Measurements from ENCODE around the gene NMB. TPM values are rescaled to one million over a fixed set of nuclear protein-coding genes. Genes with fewer than 3 reads are reported as not detected.

The NMB gene
- total and polyA plus RNA-seq, 2 donors = 4.9 to 5.8 TPM

- under 1% methylated on average over 105 of the region's 105 CpGs for WGBS
- peaks cover 21 to 27% of the 10 kb centered on the region in 2 donors for H3K4me1 ChIP-seq (ENCODE audit: control insufficient read depth in 2 of 2, insufficient read depth in 2 of 2, low read length in 2 of 2)
- H3K36me3 ChIP-seq (ENCODE audit: control insufficient read depth in 2 of 2, insufficient read depth in 2 of 2, low read length in 1 of 2) = peaks cover 3 to 14% of the 10 kb centered on the region in 2 donors
- H3K27ac ChIP-seq (ENCODE audit: low read depth in 1 of 2, low read length in 1 of 2) = peak overlapping the region; percentile 65 to 88
- DNase-seq (ENCODE audit: low read depth in 6 of 9, low spot score in 9 of 9) = peak in 6 of 9 donors; percentile 54 to 80 (median 62)
- H3K4me3 ChIP-seq (ENCODE audit: low read length in 2 of 2) = peak overlapping the region; percentile 53 to 80
- no peaks in the 10 kb centered on the region for H3K27me3 ChIP-seq (ENCODE audit: control insufficient read depth in 2 of 2, insufficient read depth in 1 of 2, low read length in 1 of 2)
- no peaks in the 10 kb centered on the region for H3K9me3 ChIP-seq (ENCODE audit: control insufficient read depth in 2 of 2, insufficient read depth in 1 of 2, low read length in 1 of 2)
These were observed 24.4 kb downstream of the NMB start for GRCh38 chr15:84633311-84634227.

- peaks cover 21 to 27% of the 10 kb centered on the region in 2 donors for H3K4me1 ChIP-seq (ENCODE audit: control insufficient read depth in 2 of 2, insufficient read depth in 2 of 2, low read length in 2 of 2)
- peak overlapping the region; percentile 70 to 92 for H3K27ac ChIP-seq (ENCODE audit: low read depth in 1 of 2, low read length in 1 of 2)
- no peaks in the 10 kb centered on the region for H3K27me3 ChIP-seq (ENCODE audit: control insufficient read depth in 2 of 2, insufficient read depth in 1 of 2, low read length in 1 of 2)
- peak overlapping the region; percentile 60 to 76 for H3K4me3 ChIP-seq (ENCODE audit: low read length in 2 of 2)
- no peak for DNase-seq (ENCODE audit: low read depth in 6 of 9, low spot score in 9 of 9)
- no peaks in the 10 kb centered on the region for H3K9me3 ChIP-seq (ENCODE audit: control insufficient read depth in 2 of 2, insufficient read depth in 1 of 2, low read length in 1 of 2)
- WGBS = 56% methylated on average over 7 of the region's 7 CpGs
- peaks cover 0 to 4% of the 10 kb centered on the region in 2 donors for H3K36me3 ChIP-seq (ENCODE audit: control insufficient read depth in 2 of 2, insufficient read depth in 2 of 2, low read length in 1 of 2)
These were observed 26.2 kb downstream of the NMB start for GRCh38 chr15:84631706-84632272.

- Histone ChIP-seq H3K4me3 (ENCODE audit: low read length in 2 of 2) (no peak overlapping the region), H3K9me3 (ENCODE audit: control insufficient read depth in 2 of 2, insufficient read depth in 1 of 2, low read length in 1 of 2) (no peaks in the 10 kb centered on the region), H3K27ac (ENCODE audit: low read depth in 1 of 2, low read length in 1 of 2) (no peak overlapping the region), H3K27me3 (ENCODE audit: control insufficient read depth in 2 of 2, insufficient read depth in 1 of 2, low read length in 1 of 2) (no peaks in the 10 kb centered on the region), H3K36me3 (ENCODE audit: control insufficient read depth in 2 of 2, insufficient read depth in 2 of 2, low read length in 1 of 2) (no peaks in the 10 kb centered on the region), H3K4me1 (ENCODE audit: control insufficient read depth in 2 of 2, insufficient read depth in 2 of 2, low read length in 2 of 2) (peaks cover 19 to 21% of the 10 kb centered on the region in 2 donors)
- DNase-seq (ENCODE audit: low read depth in 6 of 9, low spot score in 9 of 9) = no peak
- 98% methylated on average over 9 of the region's 9 CpGs for WGBS
These were observed 29.0 kb downstream of the NMB start for GRCh38 chr15:84629033-84629432.

GRCh38 chr15:84625123-84625522 lies 32.9 kb downstream of the NMB start:
- 98% methylated on average over 2 of the region's 2 CpGs for WGBS
- DNase-seq (ENCODE audit: low read depth in 6 of 9, low spot score in 9 of 9) = no peak
- no peaks in the 10 kb centered on the region for H3K4me1 ChIP-seq (ENCODE audit: control insufficient read depth in 2 of 2, insufficient read depth in 2 of 2, low read length in 2 of 2)
- no peaks in the 10 kb centered on the region for H3K27me3 ChIP-seq (ENCODE audit: control insufficient read depth in 2 of 2, insufficient read depth in 1 of 2, low read length in 1 of 2)
- H3K9me3 ChIP-seq (ENCODE audit: control insufficient read depth in 2 of 2, insufficient read depth in 1 of 2, low read length in 1 of 2) = peaks cover 18 to 24% of the 10 kb centered on the region in 2 donors
- peaks cover 24 to 27% of the 10 kb centered on the region in 2 donors for H3K36me3 ChIP-seq (ENCODE audit: control insufficient read depth in 2 of 2, insufficient read depth in 2 of 2, low read length in 1 of 2)
- no peak overlapping the region for H3K27ac ChIP-seq (ENCODE audit: low read depth in 1 of 2, low read length in 1 of 2)
- no peak overlapping the region for H3K4me3 ChIP-seq (ENCODE audit: low read length in 2 of 2)

DNA sequence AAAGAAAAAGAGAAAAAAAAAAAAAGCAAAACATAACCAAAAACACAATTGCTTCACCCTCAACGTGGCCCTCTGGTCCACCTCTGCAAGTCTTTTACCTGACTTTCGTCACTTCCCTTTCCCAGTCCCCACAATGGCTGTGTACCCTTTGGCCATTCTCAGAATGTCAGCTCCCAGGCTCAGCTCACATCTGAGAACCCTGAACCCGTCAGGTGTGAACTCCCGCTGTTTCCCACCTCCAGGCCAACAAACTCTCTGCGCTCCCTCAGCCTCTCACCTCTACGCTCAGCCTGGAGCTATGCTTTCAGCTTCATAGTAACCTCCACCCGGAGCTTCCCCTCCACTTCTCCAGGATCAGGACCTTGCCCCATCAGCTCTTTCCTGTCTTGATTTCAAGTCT lies 33.6 kb downstream of the NMB start:
- Histone ChIP-seq H3K4me3 (ENCODE audit: low read length in 2 of 2) (no peak overlapping the region), H3K36me3 (ENCODE audit: control insufficient read depth in 2 of 2, insufficient read depth in 2 of 2, low read length in 1 of 2) (peaks cover 27 to 29% of the 10 kb centered on the region in 2 donors), H3K9me3 (ENCODE audit: control insufficient read depth in 2 of 2, insufficient read depth in 1 of 2, low read length in 1 of 2) (peaks cover 18 to 24% of the 10 kb centered on the region in 2 donors), H3K27me3 (ENCODE audit: control insufficient read depth in 2 of 2, insufficient read depth in 1 of 2, low read length in 1 of 2) (no peaks in the 10 kb centered on the region), H3K27ac (ENCODE audit: low read depth in 1 of 2, low read length in 1 of 2) (no peak overlapping the region), H3K4me1 (ENCODE audit: control insufficient read depth in 2 of 2, insufficient read depth in 2 of 2, low read length in 2 of 2) (no peaks in the 10 kb centered on the region)
- DNase-seq (ENCODE audit: low read depth in 6 of 9, low spot score in 9 of 9) = no peak
- WGBS = 97% methylated on average over 7 of the region's 7 CpGs

- WGBS = 98% methylated on average over 17 of the region's 17 CpGs
- no peaks in the 10 kb centered on the region for H3K27me3 ChIP-seq (ENCODE audit: control insufficient read depth in 2 of 2, insufficient read depth in 1 of 2, low read length in 1 of 2)
- H3K4me1 ChIP-seq (ENCODE audit: control insufficient read depth in 2 of 2, insufficient read depth in 2 of 2, low read length in 2 of 2) = no peaks in the 10 kb centered on the region
- peaks cover 18 to 24% of the 10 kb centered on the region in 2 donors for H3K9me3 ChIP-seq (ENCODE audit: control insufficient read depth in 2 of 2, insufficient read depth in 1 of 2, low read length in 1 of 2)
- H3K27ac ChIP-seq (ENCODE audit: low read depth in 1 of 2, low read length in 1 of 2) = no peak overlapping the region
- H3K36me3 ChIP-seq (ENCODE audit: control insufficient read depth in 2 of 2, insufficient read depth in 2 of 2, low read length in 1 of 2) = peaks cover 27 to 37% of the 10 kb centered on the region in 2 donors
- no peak for DNase-seq (ENCODE audit: low read depth in 6 of 9, low spot score in 9 of 9)
- H3K4me3 ChIP-seq (ENCODE audit: low read length in 2 of 2) = no peak overlapping the region
These were observed 36.5 kb downstream of the NMB start for GRCh38 chr15:84621358-84621979.

DNA sequence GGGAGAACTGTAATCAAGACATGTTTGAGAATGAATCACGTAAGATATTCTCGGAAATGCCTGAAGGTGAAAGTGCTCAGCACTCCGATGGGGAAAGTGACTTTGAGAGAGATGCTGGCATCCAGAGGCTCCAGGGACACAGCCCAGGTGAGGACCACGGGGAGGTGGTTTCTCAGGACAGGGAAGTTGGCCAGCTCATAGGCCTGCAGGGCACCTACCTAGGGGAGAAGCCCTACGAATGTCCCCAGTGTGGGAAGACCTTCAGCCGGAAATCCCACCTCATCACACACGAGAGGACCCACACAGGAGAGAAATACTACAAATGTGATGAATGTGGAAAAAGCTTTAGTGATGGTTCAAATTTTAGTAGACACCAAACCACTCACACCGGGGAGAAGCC lies 37.4 kb downstream of the NMB start:
- H3K27ac ChIP-seq (ENCODE audit: low read depth in 1 of 2, low read length in 1 of 2) = no peak overlapping the region
- WGBS = 99% methylated on average over 8 of the region's 8 CpGs
- H3K4me3 ChIP-seq (ENCODE audit: low read length in 2 of 2) = no peak overlapping the region
- peaks cover 18 to 24% of the 10 kb centered on the region in 2 donors for H3K9me3 ChIP-seq (ENCODE audit: control insufficient read depth in 2 of 2, insufficient read depth in 1 of 2, low read length in 1 of 2)
- H3K36me3 ChIP-seq (ENCODE audit: control insufficient read depth in 2 of 2, insufficient read depth in 2 of 2, low read length in 1 of 2) = peaks cover 33 to 40% of the 10 kb centered on the region in 2 donors
- no peak for DNase-seq (ENCODE audit: low read depth in 6 of 9, low spot score in 9 of 9)
- H3K4me1 ChIP-seq (ENCODE audit: control insufficient read depth in 2 of 2, insufficient read depth in 2 of 2, low read length in 2 of 2) = no peaks in the 10 kb centered on the region
- H3K27me3 ChIP-seq (ENCODE audit: control insufficient read depth in 2 of 2, insufficient read depth in 1 of 2, low read length in 1 of 2) = no peaks in the 10 kb centered on the region

GRCh38 chr15:84616235-84616634 lies 41.8 kb downstream of the NMB start:
- H3K4me1 ChIP-seq (ENCODE audit: control insufficient read depth in 2 of 2, insufficient read depth in 2 of 2, low read length in 2 of 2) = no peaks in the 10 kb centered on the region
- H3K27ac ChIP-seq (ENCODE audit: low read depth in 1 of 2, low read length in 1 of 2) = no peak overlapping the region
- peaks cover 14 to 27% of the 10 kb centered on the region in 2 donors for H3K36me3 ChIP-seq (ENCODE audit: control insufficient read depth in 2 of 2, insufficient read depth in 2 of 2, low read length in 1 of 2)
- peaks cover 7 to 8% of the 10 kb centered on the region in 2 donors for H3K9me3 ChIP-seq (ENCODE audit: control insufficient read depth in 2 of 2, insufficient read depth in 1 of 2, low read length in 1 of 2)
- H3K4me3 ChIP-seq (ENCODE audit: low read length in 2 of 2) = no peak overlapping the region
- H3K27me3 ChIP-seq (ENCODE audit: control insufficient read depth in 2 of 2, insufficient read depth in 1 of 2, low read length in 1 of 2) = no peaks in the 10 kb centered on the region
- 95% methylated on average over 3 of the region's 3 CpGs for WGBS
- no peak for DNase-seq (ENCODE audit: low read depth in 6 of 9, low spot score in 9 of 9)

DNA sequence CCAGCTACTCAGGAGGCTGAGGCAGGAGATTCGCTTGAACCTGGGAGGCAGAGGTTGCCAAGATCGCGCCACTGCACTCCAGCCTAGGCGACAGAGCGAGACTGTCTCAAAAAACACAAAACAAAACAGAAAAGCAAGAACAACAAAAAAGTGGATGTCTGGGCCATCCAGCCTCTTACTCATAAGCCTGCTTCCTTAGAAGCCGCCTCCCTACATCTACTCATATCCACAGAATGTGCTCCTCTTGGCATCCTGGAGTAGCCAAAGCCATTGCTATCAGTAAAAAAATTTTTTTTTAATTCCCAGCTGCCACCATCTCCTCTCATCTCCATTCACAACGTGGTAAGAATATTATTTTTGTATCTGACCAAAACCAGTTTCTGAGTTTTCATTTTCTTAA lies 46.4 kb downstream of the NMB start:
- no peaks in the 10 kb centered on the region for H3K27me3 ChIP-seq (ENCODE audit: control insufficient read depth in 2 of 2, insufficient read depth in 1 of 2, low read length in 1 of 2)
- H3K36me3 ChIP-seq (ENCODE audit: control insufficient read depth in 2 of 2, insufficient read depth in 2 of 2, low read length in 1 of 2) = peaks cover 18 to 33% of the 10 kb centered on the region in 2 donors
- no peak overlapping the region for H3K4me3 ChIP-seq (ENCODE audit: low read length in 2 of 2)
- H3K27ac ChIP-seq (ENCODE audit: low read depth in 1 of 2, low read length in 1 of 2) = no peak overlapping the region
- H3K9me3 ChIP-seq (ENCODE audit: control insufficient read depth in 2 of 2, insufficient read depth in 1 of 2, low read length in 1 of 2) = no peaks in the 10 kb centered on the region
- no peaks in the 10 kb centered on the region for H3K4me1 ChIP-seq (ENCODE audit: control insufficient read depth in 2 of 2, insufficient read depth in 2 of 2, low read length in 2 of 2)
- no peak for DNase-seq (ENCODE audit: low read depth in 6 of 9, low spot score in 9 of 9)
- 98% methylated on average over 7 of the region's 7 CpGs for WGBS

Data from thymus (tissue), 11 donors.